ENCODE data around the gene RIMBP2. TPM values are rescaled to one million over a fixed set of nuclear protein-coding genes. Genes with fewer than 3 reads are reported as not detected.

The RIMBP2 gene
- total RNA-seq, 1 donor from 2014 or later = 0.27 TPM

DNA sequence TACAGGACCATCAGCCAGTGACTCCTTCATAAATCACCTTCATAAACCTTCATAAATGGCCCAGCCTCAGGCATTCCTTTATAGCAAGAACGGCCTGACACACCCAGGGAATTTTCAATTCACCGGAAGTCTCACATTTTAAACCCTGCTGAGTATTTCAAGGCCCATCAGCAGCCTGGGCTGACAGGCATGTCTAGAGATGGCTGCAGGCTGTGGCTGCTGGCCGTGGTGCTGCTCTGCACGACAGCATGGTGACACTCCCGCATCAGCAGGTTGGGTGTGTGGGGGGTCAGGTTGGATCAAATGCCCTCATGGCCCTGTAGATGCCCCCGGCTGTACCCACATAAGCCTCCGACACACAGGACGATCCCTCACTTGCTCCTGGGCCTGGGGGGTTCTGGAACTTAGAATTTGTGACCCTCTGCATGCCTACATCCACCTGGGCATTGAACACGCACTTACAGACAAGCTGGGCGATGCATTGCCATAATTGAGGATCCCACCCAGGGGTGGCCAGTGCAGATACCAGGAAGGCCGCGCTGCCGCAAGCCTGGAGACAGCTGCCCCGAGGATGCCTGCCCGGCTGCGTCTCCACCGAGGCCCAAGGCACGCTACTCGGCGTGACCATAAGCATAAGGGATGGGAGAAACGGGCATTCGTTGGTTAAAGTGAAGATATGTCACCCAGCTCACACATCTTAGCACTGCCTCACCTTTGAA is 254.1 kb downstream of the RIMBP2 start:
- intact Hi-C loops (cut with DNase I) = no loop called here
- Histone ChIP-seq H3K36me3 (no peaks in the 10 kb centered on the region), H3K27ac (no peak overlapping the region), H3K27me3 (ENCODE audit: low read depth) (no peaks in the 10 kb centered on the region), H3K4me1 (no peaks in the 10 kb centered on the region), H3K4me3 (no peak overlapping the region), H3K9me3 (no peaks in the 10 kb centered on the region)
- TF ChIP-seq, protein P1, sequence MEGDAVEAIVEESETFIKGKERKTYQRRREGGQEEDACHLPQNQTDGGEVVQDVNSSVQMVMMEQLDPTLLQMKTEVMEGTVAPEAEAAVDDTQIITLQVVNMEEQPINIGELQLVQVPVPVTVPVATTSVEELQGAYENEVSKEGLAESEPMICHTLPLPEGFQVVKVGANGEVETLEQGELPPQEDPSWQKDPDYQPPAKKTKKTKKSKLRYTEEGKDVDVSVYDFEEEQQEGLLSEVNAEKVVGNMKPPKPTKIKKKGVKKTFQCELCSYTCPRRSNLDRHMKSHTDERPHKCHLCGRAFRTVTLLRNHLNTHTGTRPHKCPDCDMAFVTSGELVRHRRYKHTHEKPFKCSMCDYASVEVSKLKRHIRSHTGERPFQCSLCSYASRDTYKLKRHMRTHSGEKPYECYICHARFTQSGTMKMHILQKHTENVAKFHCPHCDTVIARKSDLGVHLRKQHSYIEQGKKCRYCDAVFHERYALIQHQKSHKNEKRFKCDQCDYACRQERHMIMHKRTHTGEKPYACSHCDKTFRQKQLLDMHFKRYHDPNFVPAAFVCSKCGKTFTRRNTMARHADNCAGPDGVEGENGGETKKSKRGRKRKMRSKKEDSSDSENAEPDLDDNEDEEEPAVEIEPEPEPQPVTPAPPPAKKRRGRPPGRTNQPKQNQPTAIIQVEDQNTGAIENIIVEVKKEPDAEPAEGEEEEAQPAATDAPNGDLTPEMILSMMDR (IDR thresholded peaks at IDR 0.05) = no peak
- no peak for ATAC-seq
- no peak for DNase-seq

DNA sequence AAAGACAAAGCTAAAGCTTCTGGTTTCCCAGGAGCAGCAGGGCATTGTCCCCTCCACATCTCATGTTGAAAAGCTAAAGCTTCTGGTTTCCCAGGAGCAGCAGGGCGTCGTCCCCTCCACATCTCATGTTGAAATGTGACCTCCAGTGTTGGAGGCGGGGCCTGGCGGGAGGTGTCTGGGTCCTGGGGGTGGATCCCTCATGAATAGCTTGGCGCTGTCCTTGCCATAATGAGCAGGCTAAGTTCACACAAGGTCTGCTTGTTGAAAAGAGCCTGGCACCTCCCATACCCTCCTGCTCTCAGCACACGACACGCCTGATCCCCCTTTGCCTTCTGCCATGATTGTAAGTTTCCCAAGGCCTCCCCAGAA is 254.7 kb downstream of the RIMBP2 start:
- no peak overlapping the region for H3K27ac ChIP-seq
- no peaks in the 10 kb centered on the region for H3K4me1 ChIP-seq
- no peaks in the 10 kb centered on the region for H3K27me3 ChIP-seq (ENCODE audit: low read depth)
- no peak for DNase-seq
- no peak for ATAC-seq
- TF ChIP-seq, protein P1 (IDR thresholded peaks at IDR 0.05) = no peak
- H3K9me3 ChIP-seq = no peaks in the 10 kb centered on the region
- intact Hi-C loops (cut with DNase I) = no loop called here
- no peak overlapping the region for H3K4me3 ChIP-seq
- no peaks in the 10 kb centered on the region for H3K36me3 ChIP-seq

DNA sequence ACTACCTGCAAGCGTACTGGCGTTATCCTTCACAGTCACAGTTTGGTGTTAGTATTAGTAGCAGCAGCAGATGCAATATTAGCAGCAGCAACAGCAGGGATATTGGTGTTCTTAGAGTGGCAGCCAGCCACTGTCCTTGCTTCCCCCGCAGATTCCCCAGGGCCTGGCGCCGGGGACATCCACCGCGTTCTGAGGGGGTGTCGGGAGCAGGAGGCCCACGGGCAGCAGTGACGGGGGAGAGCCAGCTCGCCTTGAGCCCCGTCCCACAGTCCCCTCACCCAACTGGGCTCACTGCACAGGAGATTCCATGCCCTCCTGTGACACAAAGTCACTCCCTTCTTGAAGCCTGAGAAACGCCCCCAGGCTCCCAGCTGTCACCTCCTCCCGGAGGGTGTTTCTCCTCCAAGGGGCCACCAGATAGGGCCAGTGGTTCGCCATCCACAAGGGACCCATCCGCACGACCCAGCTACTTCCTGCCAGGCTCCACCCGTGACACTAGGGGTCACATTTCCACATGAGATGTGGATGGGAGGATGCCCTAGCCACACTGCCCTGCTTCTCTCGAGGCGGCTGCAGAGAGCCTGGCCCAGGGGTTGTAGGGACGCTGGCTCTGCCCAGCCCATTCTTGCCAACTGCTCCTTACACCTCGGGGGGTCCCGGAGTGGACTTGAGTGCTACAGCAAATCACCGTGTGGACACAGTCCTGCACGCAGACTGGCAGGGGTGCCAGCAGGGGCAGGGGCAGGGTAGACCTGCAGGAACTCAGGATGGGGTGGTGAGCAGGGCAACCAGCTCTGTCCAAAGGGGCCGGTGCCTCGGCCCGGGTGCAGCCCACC is 255.3 kb downstream of the RIMBP2 start:
- H3K27me3 ChIP-seq (ENCODE audit: low read depth) = no peaks in the 10 kb centered on the region
- no peaks in the 10 kb centered on the region for H3K4me1 ChIP-seq
- TF ChIP-seq, protein P1 (IDR thresholded peaks at IDR 0.05) = no peak
- H3K4me3 ChIP-seq = no peak overlapping the region
- intact Hi-C loops (cut with DNase I) = no loop called here
- H3K36me3 ChIP-seq = no peaks in the 10 kb centered on the region
- DNase-seq (no peak), ATAC-seq (no peak)
- no peaks in the 10 kb centered on the region for H3K9me3 ChIP-seq
- no peak overlapping the region for H3K27ac ChIP-seq

DNA sequence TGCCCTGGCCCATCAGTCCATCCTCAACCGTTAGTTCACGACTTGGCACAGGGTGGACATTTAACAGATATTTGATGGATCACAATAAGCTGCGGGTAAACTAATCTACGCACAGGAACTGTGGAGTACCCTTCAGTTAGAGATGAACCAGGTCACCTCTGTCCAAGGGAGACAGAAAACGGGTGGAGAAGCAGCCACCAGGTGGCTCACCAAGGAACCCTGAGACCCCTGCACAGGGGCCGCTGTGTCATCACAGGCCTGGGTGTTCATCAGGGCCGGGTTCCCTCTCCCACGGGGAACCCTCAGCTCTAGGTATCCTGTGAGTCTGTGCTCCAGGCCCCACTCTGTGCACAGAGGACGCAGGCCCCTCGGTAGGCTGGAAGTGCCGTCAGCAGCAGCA is 256.2 kb downstream of the RIMBP2 start:
- intact Hi-C loops (cut with DNase I) = no loop called here
- DNase-seq (no peak), ATAC-seq (no peak)
- Histone ChIP-seq H3K27ac (no peak overlapping the region), H3K4me1 (no peaks in the 10 kb centered on the region), H3K4me3 (no peak overlapping the region), H3K36me3 (no peaks in the 10 kb centered on the region), H3K9me3 (no peaks in the 10 kb centered on the region), H3K27me3 (ENCODE audit: low read depth) (no peaks in the 10 kb centered on the region)
- TF ChIP-seq, protein P1 (IDR thresholded peaks at IDR 0.05) = no peak

DNA sequence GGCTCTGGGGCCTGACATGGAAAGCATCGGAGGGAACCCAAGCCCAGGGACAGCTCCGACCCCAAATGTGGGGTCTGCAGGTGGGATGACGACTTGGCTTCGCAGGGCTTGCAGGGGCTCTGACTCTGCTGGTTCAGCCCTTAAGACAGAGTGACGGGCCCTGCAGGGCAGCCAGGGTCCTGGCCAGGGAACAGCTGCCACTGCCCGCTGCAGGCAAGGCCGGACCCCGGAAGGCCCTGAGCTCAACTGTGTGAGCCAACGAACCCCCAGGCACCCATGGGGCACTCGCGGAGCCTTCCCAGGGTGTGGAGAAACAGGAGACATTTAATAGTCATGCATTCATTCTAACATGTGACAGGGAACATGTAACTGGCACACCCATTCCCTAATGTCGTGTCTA is 257.8 kb downstream of the RIMBP2 start:
- TF ChIP-seq, protein P1 (IDR thresholded peaks at IDR 0.05) = no peak
- DNase-seq (no peak), ATAC-seq (no peak)
- intact Hi-C loops (cut with DNase I) = no loop called here
- Histone ChIP-seq H3K27ac (no peak overlapping the region), H3K27me3 (ENCODE audit: low read depth) (no peaks in the 10 kb centered on the region), H3K9me3 (no peaks in the 10 kb centered on the region), H3K4me3 (no peak overlapping the region), H3K4me1 (no peaks in the 10 kb centered on the region), H3K36me3 (no peaks in the 10 kb centered on the region)
